Measurements from ENCODE around the gene PET100. TPM values are rescaled to one million over a fixed set of nuclear protein-coding genes. Genes with fewer than 3 reads are reported as not detected.
A peak's percentile ranks its signal among the peaks of the same experiment; 100 is the strongest.

PET100 gene
- total and polyA plus RNA-seq, 10 of the 15 experiments (the other 5 are each of a cell fraction or from before 2014, with no cell fraction given), result 47.0 to 462 (median 126) TPM

- no peak overlapping the region for H3K4me3 ChIP-seq
- H3K27ac ChIP-seq (ENCODE audit: control insufficient read depth, insufficient read depth), result no peak overlapping the region
- no peaks in the 10 kb centered on the region for H3K27me3 ChIP-seq (replicated peaks in 1 of 2; ENCODE audit: control insufficient read depth in 2 of 2, insufficient read depth in 2 of 2, low read length in 1 of 2)
- H4K20me1 ChIP-seq (ENCODE audit: control insufficient read depth, insufficient read depth), result no peaks in the 10 kb centered on the region
- H3K4me1 ChIP-seq (ENCODE audit: control insufficient read depth, insufficient read depth, low read length), result no peaks in the 10 kb centered on the region
- in situ Hi-C loops (cut with MboI) (no loop called here), intact Hi-C loops (cut with micrococcal nuclease; ENCODE audit: unreplicated experiment) (no loop called here)
- SMC1A ChIA-PET (ENCODE audit: uncharacterized antibody, unreplicated experiment), result interaction anchor here (0.8 to 1.1 kb wide), 2 partner anchors 9 to 38 kb away, joined by 3 read pairs; no protein-coding TSS in a partner anchor
- RAD21 ChIA-PET (ENCODE audit: unreplicated experiment), result interaction anchor here (0.5 to 1.0 kb wide), 3 partner anchors 23 to 37 kb away, joined by 3 to 5 read pairs (median 4); partner anchors contain the start of gene PET100
- POLR2A ChIA-PET, result interaction anchor here (0.5 to 1.3 kb wide), 3 partner anchors 9 to 468 kb away, joined by 3 to 4 read pairs (median 3); no protein-coding TSS in a partner anchor
- no peaks in the 10 kb centered on the region for H3K79me2 ChIP-seq (ENCODE audit: control insufficient read depth, insufficient read depth, low read length)
- ATAC-seq (peak; percentile 77), DNase-seq (ENCODE audit: low read depth, low spot score) (peak; percentile 9), FAIRE-seq (peak; percentile 76)
- no peaks in the 10 kb centered on the region for H3K9me3 ChIP-seq (replicated peaks; ENCODE audit: control insufficient read depth, insufficient read depth, low read length)
- H3K9ac ChIP-seq (ENCODE audit: control insufficient read depth, insufficient read depth, low read length), result no peak overlapping the region
- CTCF ChIA-PET, result interaction anchor here (0.6 to 1.1 kb wide), 2 partner anchors 14 to 632 kb away, joined by 3 to 4 read pairs; no protein-coding TSS in a partner anchor
- BruUV-seq (replicated peaks), result no TSS peak
- WGBS (ENCODE audit: insufficient coverage, insufficient replicate concordance, low lambda C conversion rate, missing lambda C conversion rate), result 50% methylated on average over 12 of the region's 14 CpGs
- no peak overlapping the region; the same call in 1 of the 2 replicates for H2AFZ ChIP-seq (ENCODE audit: control insufficient read depth, low read depth, low read length)
- no peak for TF ChIP-seq EED (IDR thresholded peaks at IDR 0.05; ENCODE audit: low read depth)
- TF ChIP-seq, protein P1, sequence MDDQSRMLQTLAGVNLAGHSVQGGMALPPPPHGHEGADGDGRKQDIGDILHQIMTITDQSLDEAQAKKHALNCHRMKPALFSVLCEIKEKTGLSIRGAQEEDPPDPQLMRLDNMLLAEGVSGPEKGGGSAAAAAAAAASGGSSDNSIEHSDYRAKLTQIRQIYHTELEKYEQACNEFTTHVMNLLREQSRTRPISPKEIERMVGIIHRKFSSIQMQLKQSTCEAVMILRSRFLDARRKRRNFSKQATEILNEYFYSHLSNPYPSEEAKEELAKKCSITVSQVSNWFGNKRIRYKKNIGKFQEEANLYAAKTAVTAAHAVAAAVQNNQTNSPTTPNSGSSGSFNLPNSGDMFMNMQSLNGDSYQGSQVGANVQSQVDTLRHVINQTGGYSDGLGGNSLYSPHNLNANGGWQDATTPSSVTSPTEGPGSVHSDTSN (IDR thresholded peaks at IDR 0.05; ENCODE audit: insufficient replicate concordance, low read depth, low read length), result peak; percentile 82
- TF ChIP-seq HDAC2 (IDR thresholded peaks at IDR 0.05), result no peak
- TF ChIP-seq, protein P2, sequence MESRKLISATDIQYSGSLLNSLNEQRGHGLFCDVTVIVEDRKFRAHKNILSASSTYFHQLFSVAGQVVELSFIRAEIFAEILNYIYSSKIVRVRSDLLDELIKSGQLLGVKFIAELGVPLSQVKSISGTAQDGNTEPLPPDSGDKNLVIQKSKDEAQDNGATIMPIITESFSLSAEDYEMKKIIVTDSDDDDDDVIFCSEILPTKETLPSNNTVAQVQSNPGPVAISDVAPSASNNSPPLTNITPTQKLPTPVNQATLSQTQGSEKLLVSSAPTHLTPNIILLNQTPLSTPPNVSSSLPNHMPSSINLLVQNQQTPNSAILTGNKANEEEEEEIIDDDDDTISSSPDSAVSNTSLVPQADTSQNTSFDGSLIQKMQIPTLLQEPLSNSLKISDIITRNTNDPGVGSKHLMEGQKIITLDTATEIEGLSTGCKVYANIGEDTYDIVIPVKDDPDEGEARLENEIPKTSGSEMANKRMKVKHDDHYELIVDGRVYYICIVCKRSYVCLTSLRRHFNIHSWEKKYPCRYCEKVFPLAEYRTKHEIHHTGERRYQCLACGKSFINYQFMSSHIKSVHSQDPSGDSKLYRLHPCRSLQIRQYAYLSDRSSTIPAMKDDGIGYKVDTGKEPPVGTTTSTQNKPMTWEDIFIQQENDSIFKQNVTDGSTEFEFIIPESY (IDR thresholded peaks at IDR 0.05), result peak; percentile 78; the same call in 1 of the 2 replicates
- TF ChIP-seq PKNOX1 (IDR thresholded peaks at IDR 0.05), result peak; percentile 96
- TF ChIP-seq NFYA (IDR thresholded peaks at IDR 0.05; ENCODE audit: borderline replicate concordance, low read depth, low read length), result no peak
- no peak for TF ChIP-seq CTCF (IDR thresholded peaks at IDR 0.05 in 2 of 3, conservative IDR thresholded peaks at IDR 0.05 in 1 of 3; ENCODE audit: control insufficient read depth in 2 of 3, extremely low read depth in 1 of 3, insufficient read depth in 1 of 3, low read depth in 3 of 3, low read length in 3 of 3)
- no peaks in the 10 kb centered on the region for H3K36me3 ChIP-seq (ENCODE audit: control insufficient read depth in 2 of 2, insufficient read depth in 2 of 2, low read length in 1 of 2)
- no peak overlapping the region for H3K4me2 ChIP-seq (ENCODE audit: control insufficient read depth, insufficient read depth)
These were observed 23.9 kb upstream of the PET100 start for GRCh38 chr19:7605490-7606222.

All from GM12878 (cell line).